AML-193 (cell line): ENCODE results near the gene TIMM13.
"Not testable (repeated sequence)": the region's sequence is repeated elsewhere in the genome, so short reads cannot be mapped to it uniquely, and the experiment has no call there.

Experiments
- DNase-seq, 2 experiments: peaks; one replicate each; lab custom pipeline; 2025; lab: John Stamatoyannopoulos, UW

TIMM13 gene

GRCh38 chr19:2429917-2430535 lies 2.6 kb upstream of the TIMM13 start:
- DNase-seq: no peak

GRCh38 chr19:2428756-2429711 lies 1.6 kb upstream of the TIMM13 start:
- no peak for DNase-seq

GRCh38 chr19:2428321-2428690 lies 920 bp upstream of the TIMM13 start:
- DNase-seq: no peak

GRCh38 chr19:2426611-2427428 lies 566 bp downstream of the TIMM13 start:
- DNase-seq: peak in 1 of 2 experiments; percentile 24

GRCh38 chr19:2425622-2426581 lies 1.5 kb downstream of the TIMM13 start:
- DNase-seq: no peak

- DNase-seq: no peak
These were observed 2.4 kb downstream of the TIMM13 start for GRCh38 chr19:2424686-2425621.

- no peak for DNase-seq
These were observed 3.3 kb downstream of the TIMM13 start for GRCh38 chr19:2423915-2424685.

GRCh38 chr19:2423071-2423914 lies 4.1 kb downstream of the TIMM13 start:
- DNase-seq: no peak

- no peak for DNase-seq
These were observed 5.6 kb downstream of the TIMM13 start for GRCh38 chr19:2421581-2422306.

- DNase-seq: no peak
These were observed 6.9 kb downstream of the TIMM13 start for GRCh38 chr19:2420490-2420889.

- no peak for DNase-seq
These were observed 7.6 kb downstream of the TIMM13 start for GRCh38 chr19:2419754-2420153.

- DNase-seq: no peak
These were observed 9.4 kb downstream of the TIMM13 start for GRCh38 chr19:2417881-2418406.

GRCh38 chr19:2417436-2417835 lies 9.9 kb downstream of the TIMM13 start:
- DNase-seq: not testable (repeated sequence)

GRCh38 chr19:2416321-2417097 lies 10.9 kb downstream of the TIMM13 start:
- no peak for DNase-seq

- no peak for DNase-seq
These were observed 11.4 kb downstream of the TIMM13 start for GRCh38 chr19:2415973-2416319.

- DNase-seq: no peak
These were observed 12.0 kb downstream of the TIMM13 start for GRCh38 chr19:2415281-2415972.
